NCI-H1694 (cell line): ENCODE measurements around the gene HCFC1.

Experiments
- DNase-seq: peaks from one replicate; lab custom pipeline; 2025; lab: John Stamatoyannopoulos, UW

HCFC1 gene

DNA sequence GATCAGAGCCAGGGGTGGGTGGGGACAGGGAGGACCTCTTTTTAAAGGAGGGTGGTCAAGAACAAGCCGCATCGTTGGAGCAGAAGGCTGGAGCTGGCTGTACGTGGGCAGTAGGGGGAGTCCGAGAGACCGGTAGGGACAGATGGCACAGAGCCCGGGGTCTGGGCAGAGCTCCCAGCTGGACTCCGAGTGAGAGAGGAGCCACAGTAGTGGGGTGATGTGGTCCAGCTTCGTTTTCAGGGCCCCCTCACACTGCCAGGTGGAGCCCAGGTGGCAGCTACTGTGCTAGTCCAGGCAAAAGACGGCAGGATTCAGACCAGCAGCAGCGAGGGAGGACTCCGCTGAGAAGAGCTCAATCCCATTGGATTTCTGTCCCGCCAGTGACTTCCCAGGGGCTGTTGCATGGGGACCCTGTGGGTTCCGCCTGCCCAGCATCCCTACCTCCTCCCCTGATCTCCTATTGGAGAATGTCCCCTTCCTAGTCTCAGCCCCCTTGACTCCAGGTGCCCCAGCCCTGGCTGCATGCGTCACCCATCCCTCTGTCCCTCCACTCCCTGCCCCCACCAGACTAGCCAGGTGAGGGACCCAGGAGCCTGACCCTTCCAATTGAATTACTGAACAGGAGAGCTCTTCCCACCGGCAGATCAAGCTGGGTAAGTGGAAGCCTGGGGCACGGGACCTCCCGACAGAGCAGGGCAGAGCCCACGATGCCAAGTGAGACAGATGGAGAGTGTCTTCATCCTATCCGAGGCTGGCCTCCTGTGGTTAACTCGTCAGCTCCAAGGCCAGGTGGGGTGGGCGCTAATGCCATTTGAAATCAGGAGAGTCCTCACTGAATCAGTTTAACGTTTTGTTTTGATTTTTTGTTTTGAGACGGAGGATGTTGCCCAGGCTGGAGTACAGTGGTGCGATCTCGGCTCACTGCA is 48.4 kb downstream of the HCFC1 start:
- DNase-seq = peak; percentile 30

DNA sequence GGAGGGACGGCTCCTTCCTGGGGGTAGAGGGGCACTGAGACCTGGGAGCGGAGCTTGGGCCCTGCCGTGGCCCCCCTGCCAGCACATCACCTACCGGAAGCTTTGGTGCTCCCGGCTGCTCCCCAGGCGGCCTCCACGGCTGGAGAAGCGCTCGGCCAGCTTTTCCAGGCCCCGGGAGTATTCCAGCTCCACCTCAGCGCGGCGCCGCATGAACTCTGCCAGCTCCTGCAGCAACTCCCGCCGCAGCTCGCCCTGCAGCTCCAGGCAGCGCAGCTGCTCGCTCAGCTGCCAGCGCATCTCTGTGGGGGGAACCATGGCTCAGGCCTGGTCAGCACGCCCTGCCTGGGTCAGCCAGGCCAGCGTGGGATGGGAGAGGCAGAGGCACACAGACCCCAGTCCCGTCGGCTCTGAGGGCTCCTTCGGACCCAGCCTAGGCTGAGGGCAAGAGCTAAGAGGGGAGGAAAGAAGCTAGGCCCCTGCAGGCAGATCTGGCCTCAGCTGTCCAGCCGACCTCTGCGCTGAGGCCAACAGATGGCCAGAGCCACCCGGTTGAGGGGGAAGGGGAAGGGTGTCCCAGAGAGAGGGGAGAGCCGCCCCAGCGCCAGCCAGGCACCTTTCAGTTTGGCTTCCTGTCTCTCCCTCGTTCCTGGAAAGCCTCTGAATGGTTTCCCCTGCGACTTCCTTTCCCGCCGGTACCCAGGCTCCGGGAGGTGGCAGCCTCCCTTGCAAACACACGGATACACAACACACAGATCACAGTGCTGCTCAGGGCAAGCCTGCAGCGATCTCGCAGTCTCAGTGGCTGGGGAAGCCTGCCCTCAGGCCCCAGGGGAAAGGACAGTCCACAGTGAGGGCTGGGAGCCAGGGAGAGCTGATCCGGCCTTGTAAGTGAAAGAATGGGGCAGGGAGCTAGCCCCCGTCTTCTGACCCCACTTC is 49.8 kb downstream of the HCFC1 start:
- peak; percentile 32 for DNase-seq

- DNase-seq = no peak
These were observed 50.5 kb downstream of the HCFC1 start for GRCh38 chrX:153921070-153921469.

- DNase-seq = no peak
These were observed 51.1 kb downstream of the HCFC1 start for GRCh38 chrX:153920546-153920945.

DNA sequence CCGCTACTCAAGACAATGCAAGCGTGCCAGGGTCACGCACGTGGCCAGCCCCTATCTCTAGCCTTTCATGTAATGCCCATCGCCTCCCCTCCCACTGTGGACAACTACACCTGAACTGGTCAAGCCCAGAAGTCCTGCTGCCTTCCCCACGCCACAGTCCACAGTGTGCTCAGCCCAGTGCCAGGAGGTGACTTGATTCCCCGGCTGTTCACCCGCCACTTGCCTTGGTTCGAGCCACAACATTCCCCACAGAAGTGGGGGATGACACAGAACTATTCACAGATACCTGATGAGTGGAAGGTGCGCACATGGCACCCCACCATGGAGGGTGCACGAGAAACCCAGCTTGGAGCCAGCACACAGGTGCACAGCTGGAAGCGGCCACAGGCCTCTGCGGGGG is 52.3 kb downstream of the HCFC1 start:
- no peak for DNase-seq

GRCh38 chrX:153917869-153918268 is 53.7 kb downstream of the HCFC1 start:
- no peak for DNase-seq

GRCh38 chrX:153913701-153914100 is 57.9 kb downstream of the HCFC1 start:
- DNase-seq = no peak

- DNase-seq = no peak
These were observed 58.4 kb downstream of the HCFC1 start for GRCh38 chrX:153913211-153913610.

DNA sequence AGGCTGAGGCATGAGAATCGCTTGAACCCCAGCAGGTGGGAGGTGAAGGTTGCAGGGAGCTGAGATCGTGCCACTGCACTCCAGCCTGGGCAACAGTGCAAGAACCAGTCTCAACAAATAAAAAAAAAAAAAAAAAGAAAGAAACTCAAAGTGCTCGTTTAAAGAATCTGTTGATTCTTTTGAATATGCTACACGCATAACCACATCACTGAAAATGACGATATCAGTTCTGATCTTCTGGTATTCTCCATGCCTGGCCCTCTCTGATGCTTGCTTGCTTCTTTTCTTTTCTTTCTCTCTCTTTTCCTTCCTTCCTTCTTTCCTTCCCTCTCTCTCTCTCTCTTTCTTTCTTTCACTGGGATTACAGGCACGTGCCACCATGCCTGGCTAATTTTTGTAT is 59.8 kb downstream of the HCFC1 start:
- DNase-seq = no peak

DNA sequence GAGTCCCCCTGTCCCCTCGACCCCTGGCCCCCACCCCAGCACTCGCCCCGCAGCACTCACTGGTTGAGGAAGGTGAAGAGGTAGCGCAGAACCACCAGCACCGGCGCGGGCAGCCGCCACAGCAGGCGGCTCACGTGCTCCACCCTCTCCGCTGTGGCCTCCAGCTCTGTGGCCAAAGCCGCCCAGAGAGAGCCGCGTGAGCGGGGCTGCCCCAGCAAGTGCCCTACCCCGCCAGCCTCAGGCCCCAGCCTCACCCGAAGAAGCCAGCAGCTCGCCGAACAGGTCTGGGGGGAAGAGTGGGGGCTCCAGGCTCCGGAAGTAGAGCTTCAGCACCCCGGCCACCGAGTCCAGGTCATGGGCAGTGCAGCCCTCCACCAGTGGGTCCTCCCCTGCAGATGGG is 61.2 kb downstream of the HCFC1 start:
- no peak for DNase-seq

DNA sequence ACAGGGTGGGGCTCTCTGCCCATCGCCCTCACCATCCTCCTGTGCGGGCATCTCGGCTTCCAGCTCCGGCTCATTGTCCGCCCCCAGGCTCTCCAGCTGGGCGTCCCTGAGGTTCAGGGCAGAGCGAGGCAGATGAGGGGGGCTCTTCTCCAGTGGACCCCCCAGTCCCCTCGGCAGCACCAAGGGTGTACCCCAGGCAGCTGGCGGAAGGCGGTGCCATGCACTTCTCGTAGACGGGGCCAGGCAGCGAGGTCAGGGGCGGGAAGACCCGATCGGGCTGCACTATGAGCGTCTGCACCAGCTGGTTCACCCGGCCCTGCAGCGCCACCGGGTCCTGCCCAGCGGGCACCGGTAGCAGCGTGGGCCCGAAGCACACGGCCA is 61.6 kb downstream of the HCFC1 start:
- DNase-seq = no peak

DNA sequence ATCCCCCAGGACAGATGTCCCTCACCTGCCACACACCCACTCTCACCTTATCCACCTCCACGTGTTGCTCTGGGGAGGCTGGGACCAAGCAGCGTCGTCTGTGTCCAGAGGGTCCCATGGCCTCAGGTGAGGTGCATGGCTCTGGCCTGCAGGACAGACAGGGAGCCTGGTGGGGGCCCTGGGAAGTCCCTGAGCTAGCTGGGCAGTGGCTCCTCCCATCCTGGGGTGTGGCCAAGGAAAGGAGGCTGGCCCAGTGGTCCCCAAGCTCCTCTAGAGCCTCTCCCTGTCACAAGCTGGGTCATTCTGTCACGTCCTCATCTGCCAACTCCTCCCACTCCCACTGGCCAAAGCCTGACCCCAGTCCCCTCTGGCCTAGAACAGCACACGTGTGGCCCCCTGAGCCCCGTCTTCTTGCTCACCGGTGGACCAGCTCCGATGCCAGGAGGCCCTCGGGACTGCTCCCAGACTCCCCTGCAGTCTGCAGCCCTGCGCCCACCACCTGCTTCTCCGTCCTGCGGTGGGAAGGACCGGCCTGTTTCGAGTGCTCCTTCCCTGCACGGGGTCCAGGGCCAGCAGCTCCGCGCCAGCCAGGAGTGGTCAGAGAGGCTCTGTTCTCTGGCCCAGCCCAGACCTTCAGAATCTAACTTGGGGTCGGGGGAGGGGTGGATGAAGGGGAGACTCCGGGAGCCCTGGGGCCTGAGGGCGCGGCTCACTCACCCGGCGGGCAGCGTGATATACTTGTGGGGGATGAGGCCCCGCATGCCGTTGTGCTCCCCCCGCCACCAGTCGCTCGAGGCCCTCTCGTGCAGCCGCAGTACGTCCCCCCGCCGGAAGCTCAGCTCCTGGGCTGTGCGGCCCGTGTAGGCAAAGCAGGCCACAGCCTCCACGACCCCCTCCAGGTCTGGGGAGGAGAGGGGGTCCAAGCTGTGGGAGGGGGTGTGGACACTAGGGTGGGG is 62.3 kb downstream of the HCFC1 start:
- no peak for DNase-seq

DNA sequence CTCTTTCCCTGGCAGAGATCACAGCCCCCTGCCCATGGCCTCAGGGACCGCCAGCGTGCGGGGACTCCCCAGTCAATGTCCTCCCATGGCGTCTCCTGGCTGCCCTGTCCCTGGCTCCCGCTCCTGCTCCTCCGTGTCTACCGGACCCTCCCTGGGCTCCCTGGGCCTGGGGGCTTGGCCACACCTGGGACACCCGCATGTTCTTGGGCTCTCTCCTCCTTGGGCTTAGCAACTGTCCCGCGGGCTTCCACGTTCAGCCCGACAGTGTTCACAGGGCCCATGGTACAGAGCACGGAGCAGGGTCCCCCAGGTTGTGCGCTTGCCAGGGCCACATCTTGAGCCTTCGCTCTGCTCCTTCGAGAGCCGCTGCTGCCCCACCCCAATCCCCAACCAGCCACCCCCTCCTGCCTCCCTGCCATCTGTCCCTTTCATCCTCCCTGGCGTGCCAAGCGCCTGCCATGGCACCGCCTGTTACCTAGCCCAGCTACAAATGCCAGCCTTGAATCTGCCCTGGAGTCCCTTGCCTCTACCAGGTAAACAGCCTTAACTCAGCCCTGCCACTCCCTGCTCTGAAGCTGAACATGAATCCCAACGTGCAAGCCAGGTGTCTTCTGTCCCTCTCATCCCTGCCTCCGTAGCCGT is 63.3 kb downstream of the HCFC1 start:
- peak; percentile 31 for DNase-seq

- no peak for DNase-seq
These were observed 64.2 kb downstream of the HCFC1 start for GRCh38 chrX:153907456-153907855.

GRCh38 chrX:153906126-153906917 is 65.3 kb downstream of the HCFC1 start:
- no peak for DNase-seq

- DNase-seq = no peak
These were observed 66.0 kb downstream of the HCFC1 start for GRCh38 chrX:153905481-153906095.

GRCh38 chrX:153903991-153904957 is 67.3 kb downstream of the HCFC1 start, which contains the start of gene AVPR2:
AVPR2 (plus strand) TSS chrX:153904673; CDS start chrX:153905146, 473 bp downstream.
- no peak for DNase-seq

DNA sequence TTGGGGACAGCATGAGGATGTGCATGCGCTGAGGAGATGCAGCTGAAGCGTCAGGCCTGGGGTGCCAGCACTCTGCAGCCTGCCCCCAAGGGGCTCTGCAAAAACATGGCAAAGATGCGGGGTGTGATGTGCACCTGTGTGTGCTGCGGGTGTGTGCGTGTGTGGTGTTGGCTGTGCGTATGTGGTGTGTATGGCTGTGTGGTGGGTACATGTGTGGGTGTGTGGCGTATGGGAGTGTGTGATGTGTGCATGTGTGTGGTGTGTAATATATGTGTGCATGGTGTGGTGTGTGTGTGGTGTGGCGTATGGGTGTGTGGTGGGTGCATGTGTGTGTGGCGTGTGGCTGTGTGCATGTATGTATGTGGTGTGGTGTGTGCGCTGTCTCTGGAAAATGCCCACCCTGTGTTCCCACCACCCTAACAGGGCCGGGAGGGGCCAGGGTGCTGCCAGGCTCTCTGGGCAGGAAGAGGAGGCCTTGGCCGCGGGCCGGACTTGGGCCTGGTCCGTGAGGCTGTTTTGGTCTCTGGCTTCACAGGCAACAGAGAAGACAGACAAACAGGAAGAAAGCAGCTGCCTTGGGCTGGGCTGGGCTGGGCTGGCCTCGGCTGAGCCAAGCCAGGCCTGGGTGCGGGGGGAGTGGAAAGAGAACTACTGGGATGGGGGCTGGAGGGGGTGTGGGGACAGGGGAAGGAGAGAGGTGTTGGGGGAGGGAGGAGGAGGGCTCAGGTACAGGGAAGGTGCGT is 68.2 kb downstream of the HCFC1 start:
- no peak for DNase-seq
